ENCODE data around the gene TMEM45A.
"Not testable (repeated sequence)": the region's sequence is repeated elsewhere in the genome, so short reads cannot be mapped to it uniquely, and the experiment has no call there.

GRCh38 chr3:100477851-100478360 is 14.5 kb upstream of the TMEM45A start:
- not testable (repeated sequence) for TF ChIP-seq ZNF281 (CRISPR knock-in tag; IDR thresholded peaks at IDR 0.05); SMAD4 (CRISPR knock-in tag; IDR thresholded peaks at IDR 0.05); FOXP1 (CRISPR knock-in tag; IDR thresholded peaks at IDR 0.05; ENCODE audit: borderline replicate concordance); CTCF (IDR thresholded peaks at IDR 0.05); ZNF416 (CRISPR knock-in tag; IDR thresholded peaks at IDR 0.05)
